Stimulated activated CD8-positive, alpha-beta memory T cell treated with anti-CD3 and anti-CD28 coated beads, Interleukin-15, amount 100 ng/mL, for 1 hour (primary cell): ENCODE measurements around the gene RNF166.

Source experiments
- DNase-seq: peaks from one replicate; pipeline ENCODE4 v3.0.0-alpha.2; 2020; ENCODE audit warnings: low read depth

Gene RNF166

GRCh38 chr16:88706965-88707826, 988 bp upstream of the RNF166 start:
- DNase-seq, result no peak

- DNase-seq, result no peak
Observed at GRCh38 chr16:88705801-88706228, 393 bp downstream of the RNF166 start.

DNA sequence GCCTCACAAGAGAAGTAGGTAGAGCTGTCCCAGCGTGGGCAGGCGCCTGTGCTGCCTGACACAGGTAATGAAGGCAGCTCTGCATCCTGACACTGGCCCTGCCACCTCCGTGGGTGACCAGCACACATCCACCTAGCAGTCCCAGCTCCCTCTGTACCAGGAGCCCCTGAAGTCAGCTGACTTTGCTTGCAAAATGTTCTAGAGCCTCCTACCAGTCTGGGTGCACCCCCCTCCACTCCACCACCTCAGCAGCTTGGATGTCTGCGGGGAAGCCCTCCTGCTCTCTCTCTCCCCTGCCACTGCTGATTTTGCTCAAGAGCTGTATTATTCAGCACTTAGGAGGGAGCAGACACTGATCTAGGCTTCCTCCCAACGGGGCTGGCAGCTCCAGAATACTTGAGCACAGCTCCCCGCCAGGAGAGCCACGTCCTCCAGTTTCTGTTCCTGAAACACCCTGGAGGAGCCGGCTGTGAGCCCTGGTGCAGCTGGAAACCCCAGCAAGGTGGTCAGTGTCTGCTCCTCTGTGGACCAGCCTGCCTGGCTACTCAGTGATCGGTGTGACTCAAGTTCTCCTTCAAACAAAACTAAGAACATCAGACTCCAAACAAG, 1.0 kb downstream of the RNF166 start:
- no peak for DNase-seq

GRCh38 chr16:88703486-88704309, 2.5 kb downstream of the RNF166 start:
- peak; percentile 38 for DNase-seq

DNA sequence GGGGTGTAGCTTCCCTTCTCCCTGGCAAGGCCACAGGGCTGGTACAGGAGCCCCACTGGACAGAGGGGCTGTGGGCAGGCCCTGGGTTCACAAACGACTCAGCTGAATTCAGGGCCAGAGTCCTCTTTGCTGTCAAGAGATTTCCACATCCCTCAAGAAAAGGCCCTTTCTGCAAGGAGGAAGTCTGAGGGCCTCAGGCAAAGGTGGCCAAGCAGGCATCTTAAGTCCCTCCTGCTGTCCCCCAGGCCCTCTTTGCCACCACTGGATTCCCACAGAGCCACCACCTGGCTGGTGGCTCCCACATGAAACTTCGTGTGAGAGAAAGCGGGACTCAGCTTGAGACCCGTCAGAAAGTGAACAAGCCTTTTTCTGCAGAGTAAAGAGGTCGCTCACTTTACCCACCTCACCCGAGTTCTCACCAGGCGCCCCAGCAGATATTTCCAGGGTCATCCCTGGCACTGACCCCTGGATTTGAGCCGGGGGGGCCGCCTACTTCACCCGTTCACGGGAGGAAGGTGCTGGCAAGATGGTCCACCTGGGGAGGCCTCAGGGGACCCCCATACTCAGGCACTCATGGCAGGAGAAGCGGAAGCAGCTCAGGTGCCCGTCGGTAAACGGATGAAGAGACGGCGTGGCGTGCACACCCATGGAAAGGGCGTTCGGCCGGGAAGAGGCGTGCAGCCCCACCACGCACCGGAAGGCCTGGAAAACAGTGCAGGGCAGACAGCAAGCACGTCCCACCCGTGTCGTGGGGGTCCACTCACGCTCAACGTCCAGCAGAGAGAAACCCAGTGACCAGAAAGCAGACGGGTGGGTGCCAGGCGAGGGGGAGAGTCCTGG, 3.6 kb downstream of the RNF166 start:
- no peak for DNase-seq

- no peak for DNase-seq
Observed at GRCh38 chr16:88701581-88702370, 4.4 kb downstream of the RNF166 start.

DNA sequence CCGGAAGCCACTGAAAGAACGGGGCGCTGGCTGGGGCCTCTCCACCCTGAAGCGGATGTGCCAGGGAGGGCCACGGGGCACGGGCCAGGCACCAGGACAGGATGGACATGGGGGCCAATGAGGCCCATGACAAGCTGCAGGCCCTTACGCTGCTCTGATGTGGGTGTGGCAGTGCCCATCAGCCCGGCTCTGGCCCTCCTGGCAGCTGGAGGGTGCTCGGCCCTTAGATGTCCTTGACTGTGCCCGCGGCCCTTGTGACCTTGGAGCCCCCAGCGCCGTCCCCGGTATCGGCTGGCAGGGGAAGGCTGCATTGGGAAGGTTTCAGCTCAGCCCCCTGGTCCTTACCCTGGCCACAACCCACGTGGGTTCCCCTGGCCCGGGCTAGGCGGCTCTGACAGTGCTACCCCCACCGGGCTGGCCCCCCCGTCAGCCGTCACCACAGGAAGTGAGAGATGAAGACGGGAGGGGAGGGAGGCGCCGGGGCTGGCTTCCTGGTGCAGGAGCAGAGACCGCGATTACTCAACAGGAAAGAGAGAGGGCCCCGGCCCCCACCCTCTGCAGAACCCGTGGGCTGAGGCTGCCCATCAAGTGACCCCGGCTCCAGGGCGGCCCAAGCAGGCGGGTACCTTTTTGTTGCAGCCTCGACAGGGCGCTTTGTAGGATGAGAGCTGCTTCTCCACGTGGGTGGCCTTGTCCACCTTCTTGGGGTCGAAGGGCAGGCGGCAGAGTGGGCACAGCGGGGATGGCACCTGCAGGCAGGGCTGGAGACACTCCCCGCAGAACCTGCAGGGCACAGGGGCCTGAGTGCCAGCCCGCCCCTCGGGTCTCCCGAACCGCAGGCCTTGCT, 5.3 kb downstream of the RNF166 start:
- peak; percentile 90 for DNase-seq

DNA sequence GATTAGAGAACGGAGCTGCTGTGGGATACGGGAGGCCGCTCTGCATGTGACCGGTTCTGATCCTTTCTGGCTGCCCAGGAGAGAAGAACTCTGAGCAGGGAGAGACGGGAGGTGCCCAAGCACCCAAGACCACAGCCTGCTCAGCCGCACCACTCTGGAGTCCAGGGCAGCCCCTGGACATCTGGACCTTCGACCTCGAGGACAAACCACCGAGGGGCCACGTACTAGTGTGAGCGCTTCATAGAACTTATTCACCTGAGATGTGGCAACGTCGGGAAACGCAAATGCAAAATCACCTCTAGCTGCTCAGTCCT, 5.9 kb downstream of the RNF166 start:
- DNase-seq, result no peak

DNA sequence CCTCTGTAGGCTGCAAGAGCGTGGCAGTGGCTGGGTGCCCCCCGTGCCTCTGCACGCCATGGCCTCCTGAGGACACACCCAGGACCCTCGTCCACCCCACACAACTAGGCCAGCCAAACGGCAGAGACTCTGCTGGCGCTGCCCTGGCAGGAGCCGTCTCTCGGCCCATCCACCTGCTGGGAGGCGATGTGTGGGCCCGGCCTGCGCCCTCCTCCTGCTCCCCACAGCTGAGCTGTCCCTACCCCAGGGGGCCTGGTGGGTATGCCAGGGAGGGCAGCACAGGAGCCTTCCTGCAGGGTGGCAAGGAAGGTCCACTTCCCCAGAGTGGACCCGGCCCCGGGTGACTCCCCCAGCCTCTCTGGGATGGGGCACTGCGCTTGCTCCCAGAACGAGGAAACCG, 7.0 kb downstream of the RNF166 start:
- DNase-seq, result no peak

GRCh38 chr16:88698646-88699045, 7.6 kb downstream of the RNF166 start:
- no peak for DNase-seq

DNA sequence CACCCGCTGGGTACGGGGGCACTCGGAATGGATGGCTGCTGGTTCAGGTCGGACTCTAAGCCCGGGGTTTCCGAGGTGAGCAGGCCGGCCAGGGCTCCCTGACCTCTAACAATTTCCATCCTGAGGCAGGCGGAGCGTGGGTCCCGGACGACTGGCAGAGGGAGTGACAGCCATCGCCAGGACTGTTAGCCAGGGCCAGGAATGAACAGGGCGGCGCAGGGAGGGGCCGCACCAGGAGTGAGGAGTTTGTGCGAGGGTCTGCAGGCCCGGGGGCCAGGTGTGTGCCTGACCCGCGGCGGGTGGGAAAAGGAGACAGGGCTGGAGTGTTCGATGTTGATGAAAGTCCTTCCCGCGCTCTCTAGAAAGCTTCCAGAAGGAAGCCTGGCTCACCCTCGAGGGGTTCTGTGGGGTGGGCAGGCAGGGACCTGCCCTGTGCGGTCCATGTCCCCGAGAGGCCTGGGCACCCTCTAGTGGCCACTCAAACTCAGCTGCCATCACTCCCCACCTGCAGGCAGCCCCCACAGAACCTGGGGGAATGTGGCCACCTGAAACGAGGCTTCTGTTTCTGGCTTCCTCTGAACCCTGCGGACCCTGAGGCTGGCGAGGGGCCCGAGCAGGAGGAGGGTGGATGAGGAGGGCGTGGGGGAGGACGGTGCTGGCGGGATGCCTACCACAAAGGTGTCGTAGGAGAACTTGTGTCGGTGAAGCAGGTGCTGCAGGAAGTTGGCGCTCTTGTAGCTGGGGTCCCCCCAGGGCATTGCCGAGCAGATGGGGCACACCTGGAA, 8.2 kb downstream of the RNF166 start:
- no peak for DNase-seq

- DNase-seq, result no peak
Observed at GRCh38 chr16:88697116-88697830, 8.9 kb downstream of the RNF166 start.

GRCh38 chr16:88696441-88696840, 9.8 kb downstream of the RNF166 start:
- DNase-seq, result no peak

DNA sequence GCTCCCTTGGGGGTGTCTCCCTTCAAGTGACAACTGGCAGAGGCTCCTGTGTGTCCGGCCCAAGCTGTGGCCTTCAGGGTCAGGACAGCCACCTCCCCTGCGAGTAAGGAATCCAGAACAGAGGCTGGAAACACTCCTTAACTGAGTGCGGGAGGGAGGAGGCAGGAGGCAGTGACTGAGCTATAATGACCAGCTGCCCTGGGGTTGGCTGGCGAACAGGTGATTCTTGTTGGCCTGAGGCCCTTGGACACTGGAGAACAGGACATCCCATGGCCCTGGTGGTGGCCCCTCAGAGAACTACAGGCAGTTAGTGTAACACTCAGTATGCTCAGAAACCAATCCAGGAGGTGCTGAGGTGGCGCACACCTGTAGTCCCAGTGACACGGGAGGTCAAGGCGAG, 10.5 kb downstream of the RNF166 start:
- DNase-seq, result no peak

DNA sequence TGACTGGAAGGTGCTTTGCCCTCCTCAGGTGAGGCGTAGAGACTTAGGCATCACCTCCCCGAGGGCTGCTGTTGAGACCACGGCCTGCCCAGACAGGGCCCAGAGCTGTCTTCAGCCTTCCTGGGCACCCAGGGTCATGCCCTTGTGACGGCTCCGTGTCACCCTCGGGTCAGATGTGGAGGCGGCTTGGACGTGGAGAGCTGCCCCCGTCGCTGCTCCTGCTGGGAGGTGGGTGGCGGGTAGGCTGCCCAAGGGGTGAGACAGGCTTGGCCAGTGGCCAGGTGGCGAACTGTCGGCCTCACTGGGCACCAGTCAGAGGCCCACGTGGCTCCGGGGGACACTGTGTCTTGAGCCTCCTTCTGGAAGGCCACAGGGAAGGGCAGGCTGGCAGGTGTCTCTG, 11.0 kb downstream of the RNF166 start:
- DNase-seq, result no peak

DNA sequence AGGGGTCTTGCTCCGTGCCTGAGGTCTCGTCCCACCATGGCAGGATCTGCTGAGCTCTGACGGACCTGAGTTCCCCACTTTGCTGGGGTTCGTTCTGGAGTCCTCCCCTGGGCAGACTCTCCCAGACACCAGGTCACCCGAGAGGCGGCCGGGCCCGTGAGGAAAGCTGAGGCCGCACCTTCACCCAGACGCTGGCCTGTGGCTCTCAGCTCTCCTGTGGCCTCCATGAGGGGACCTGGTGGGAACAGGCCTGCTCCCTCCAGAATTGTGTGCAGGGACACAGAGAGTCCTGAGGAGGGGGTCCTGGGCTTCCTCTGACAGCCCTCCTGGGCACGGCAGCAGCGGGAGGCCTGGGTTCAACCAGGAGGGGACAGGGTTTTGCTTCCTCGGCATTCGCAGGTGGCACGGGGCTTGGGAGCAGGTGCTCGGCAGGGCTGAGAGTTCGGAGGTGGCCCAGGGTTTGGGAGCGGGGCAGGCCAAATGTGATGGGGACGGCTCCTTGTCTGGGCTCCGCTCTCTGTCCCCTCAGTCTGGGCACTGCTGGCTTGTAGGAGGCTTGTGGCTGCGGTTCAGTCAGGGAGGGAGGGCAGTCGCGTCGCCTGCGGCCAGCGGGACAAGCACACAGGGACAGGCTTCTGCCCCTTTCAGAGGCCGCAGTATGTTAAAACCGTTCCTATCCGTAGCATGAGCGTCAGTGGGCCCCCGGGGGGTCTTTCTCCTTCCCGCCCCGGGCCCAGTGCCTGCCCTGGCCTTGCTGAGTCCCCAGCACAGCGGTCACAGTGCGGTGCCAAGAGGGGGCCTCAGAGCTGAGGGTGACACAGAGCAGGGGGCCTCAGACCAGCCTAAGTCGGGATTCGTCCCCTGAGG, 11.8 kb downstream of the RNF166 start:
- no peak for DNase-seq

DNA sequence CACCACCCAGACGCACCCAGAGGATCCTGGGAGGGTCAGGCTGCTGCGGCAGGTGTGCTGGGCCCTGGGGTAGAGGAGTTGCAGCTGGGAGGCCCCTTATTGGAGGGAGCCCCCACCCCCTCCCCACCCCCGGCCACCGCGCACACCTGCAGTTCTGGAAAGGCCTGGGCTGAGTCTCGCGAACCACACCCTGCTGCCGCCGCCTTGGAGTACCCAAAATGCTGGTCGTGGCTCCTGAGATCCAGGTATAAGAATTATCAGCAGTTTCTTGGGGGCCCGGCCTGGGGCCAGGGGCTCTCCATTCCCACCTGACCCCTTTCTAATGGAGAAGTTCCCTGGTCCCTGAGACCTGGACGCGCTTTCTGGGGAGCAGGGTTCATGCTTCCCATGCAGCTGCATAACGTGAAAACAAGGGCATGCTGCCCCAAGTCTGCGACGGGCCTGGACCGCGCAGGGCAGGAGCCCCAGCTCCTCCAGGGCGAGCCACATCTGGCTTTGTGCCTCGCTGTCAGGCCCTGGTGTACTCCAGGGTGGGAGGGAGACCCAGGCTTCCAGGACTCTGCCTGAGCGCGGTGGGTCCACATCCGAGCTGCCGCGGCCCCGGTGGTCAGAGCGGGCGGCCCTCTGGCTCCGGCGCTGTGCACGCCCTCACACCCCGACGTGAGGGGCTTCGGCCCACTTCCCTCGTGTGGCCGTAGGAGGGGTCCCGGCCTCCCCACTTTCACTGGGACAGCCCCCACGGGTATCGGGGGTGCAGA, 12.6 kb downstream of the RNF166 start:
- DNase-seq, result no peak
